SH-SY5Y (cell line): ENCODE results near the gene EID3.

Experiments used
- GATA2 ChIP-seq: IDR thresholded peaks from 2 replicates; pipeline ENCODE4 v1.6.1; 2011; ENCODE audit warnings: mild to moderate bottlenecking, low read depth, low read length
- GATA3 ChIP-seq: IDR thresholded peaks from 2 replicates; pipeline ENCODE4 v1.6.1; 2011; ENCODE audit warnings: low read depth, mild to moderate bottlenecking, low read length, moderate library complexity

GRCh38 chr12:104292872-104293794 lies 10.4 kb upstream of the EID3 start:
- TF ChIP-seq GATA2 = no peak
- TF ChIP-seq GATA3 = no peak
